ENCODE measurements around the gene RAB37. TPM values are rescaled to one million over a fixed set of nuclear protein-coding genes. Genes with fewer than 3 reads are reported as not detected.

Gene RAB37
- total RNA-seq, 1 donor = 0.36 TPM

GRCh38 chr17:74776990-74777389, 39.9 kb downstream of the RAB37 start:
- peaks cover 40% of the 10 kb centered on the region for H3K36me3 ChIP-seq (ENCODE audit: insufficient read depth, low read length)
- no peak for TF ChIP-seq CTCF (IDR thresholded peaks at IDR 0.05; ENCODE audit: extremely low read depth, low read depth, low read length)
- peak overlapping the region; percentile 94 for H3K4me2 ChIP-seq (ENCODE audit: insufficient read depth, low read length)
- peak overlapping the region; percentile 98 for H3K4me3 ChIP-seq (ENCODE audit: insufficient read depth, low read length)
- peaks cover 37% of the 10 kb centered on the region for H3K4me1 ChIP-seq (ENCODE audit: insufficient read depth, low read length)
- peak; percentile 77 for DNase-seq (ENCODE audit: insufficient read length, low spot score, missing footprints)
- H3K27ac ChIP-seq (ENCODE audit: low read depth, low read length) = peak overlapping the region; percentile 61
- H3K9me3 ChIP-seq (ENCODE audit: low read depth, low read length) = no peaks in the 10 kb centered on the region
- peaks cover 23% of the 10 kb centered on the region for H4K20me1 ChIP-seq (ENCODE audit: insufficient read depth, low read length)
- H2AFZ ChIP-seq (ENCODE audit: low read length) = peak overlapping the region; percentile 25
- peaks cover 56% of the 10 kb centered on the region for H3K79me2 ChIP-seq (ENCODE audit: insufficient read depth, low read length)
- H3K27me3 ChIP-seq (ENCODE audit: insufficient read depth, low read length) = no peaks in the 10 kb centered on the region

- peaks cover 34% of the 10 kb centered on the region for H3K36me3 ChIP-seq (ENCODE audit: insufficient read depth, low read length)
- H2AFZ ChIP-seq (ENCODE audit: low read length) = no peak overlapping the region
- H3K27me3 ChIP-seq (ENCODE audit: insufficient read depth, low read length) = no peaks in the 10 kb centered on the region
- TF ChIP-seq CTCF (IDR thresholded peaks at IDR 0.05; ENCODE audit: extremely low read depth, low read depth, low read length) = no peak
- DNase-seq (ENCODE audit: insufficient read length, low spot score, missing footprints) = peak; percentile 32
- no peaks in the 10 kb centered on the region for H3K9me3 ChIP-seq (ENCODE audit: low read depth, low read length)
- no peak overlapping the region for H3K4me2 ChIP-seq (ENCODE audit: insufficient read depth, low read length)
- H3K4me3 ChIP-seq (ENCODE audit: insufficient read depth, low read length) = no peak overlapping the region
- H3K4me1 ChIP-seq (ENCODE audit: insufficient read depth, low read length) = peaks cover 37% of the 10 kb centered on the region
- H4K20me1 ChIP-seq (ENCODE audit: insufficient read depth, low read length) = peaks cover 27% of the 10 kb centered on the region
- peaks cover 48% of the 10 kb centered on the region for H3K79me2 ChIP-seq (ENCODE audit: insufficient read depth, low read length)
- no peak overlapping the region for H3K27ac ChIP-seq (ENCODE audit: low read depth, low read length)
Observed at GRCh38 chr17:74777901-74778515, 41.0 kb downstream of the RAB37 start.

- peak; percentile 39 for DNase-seq (ENCODE audit: insufficient read length, low spot score, missing footprints)
- H3K4me3 ChIP-seq (ENCODE audit: insufficient read depth, low read length) = no peak overlapping the region
- H3K4me2 ChIP-seq (ENCODE audit: insufficient read depth, low read length) = no peak overlapping the region
- no peaks in the 10 kb centered on the region for H3K9me3 ChIP-seq (ENCODE audit: low read depth, low read length)
- H3K79me2 ChIP-seq (ENCODE audit: insufficient read depth, low read length) = peaks cover 42% of the 10 kb centered on the region
- no peaks in the 10 kb centered on the region for H3K27me3 ChIP-seq (ENCODE audit: insufficient read depth, low read length)
- peaks cover 20% of the 10 kb centered on the region for H4K20me1 ChIP-seq (ENCODE audit: insufficient read depth, low read length)
- no peak overlapping the region for H2AFZ ChIP-seq (ENCODE audit: low read length)
- H3K27ac ChIP-seq (ENCODE audit: low read depth, low read length) = no peak overlapping the region
- H3K4me1 ChIP-seq (ENCODE audit: insufficient read depth, low read length) = peaks cover 28% of the 10 kb centered on the region
- no peak for TF ChIP-seq CTCF (IDR thresholded peaks at IDR 0.05; ENCODE audit: extremely low read depth, low read depth, low read length)
- H3K36me3 ChIP-seq (ENCODE audit: insufficient read depth, low read length) = peaks cover 27% of the 10 kb centered on the region
Observed at GRCh38 chr17:74778960-74779359, 41.9 kb downstream of the RAB37 start.

- Histone ChIP-seq H3K9me3 (ENCODE audit: low read depth, low read length) (no peaks in the 10 kb centered on the region), H3K4me3 (ENCODE audit: insufficient read depth, low read length) (no peak overlapping the region), H2AFZ (ENCODE audit: low read length) (no peak overlapping the region), H3K27ac (ENCODE audit: low read depth, low read length) (no peak overlapping the region), H3K4me1 (ENCODE audit: insufficient read depth, low read length) (peaks cover 23% of the 10 kb centered on the region), H3K4me2 (ENCODE audit: insufficient read depth, low read length) (no peak overlapping the region), H3K36me3 (ENCODE audit: insufficient read depth, low read length) (peaks cover 27% of the 10 kb centered on the region), H4K20me1 (ENCODE audit: insufficient read depth, low read length) (peaks cover 19% of the 10 kb centered on the region), H3K27me3 (ENCODE audit: insufficient read depth, low read length) (no peaks in the 10 kb centered on the region), H3K79me2 (ENCODE audit: insufficient read depth, low read length) (peaks cover 42% of the 10 kb centered on the region)
- no peak for TF ChIP-seq CTCF (IDR thresholded peaks at IDR 0.05; ENCODE audit: extremely low read depth, low read depth, low read length)
- DNase-seq (ENCODE audit: insufficient read length, low spot score, missing footprints) = peak; percentile 62
Observed at GRCh38 chr17:74779501-74779900, 42.4 kb downstream of the RAB37 start.

Measured in osteoblast (primary cell).